AG09309 (cell line): ENCODE measurements around the gene PRKCA.

ENCODE experiments used
- DNase-seq: peaks from one replicate; pipeline ENCODE4 v3.0.0-alpha.2; 2010; ENCODE audit warnings: low read depth
- H3K4me3 ChIP-seq: 2 replicates; pipeline ENCODE4 v1.5.1; 2011; ENCODE audit warnings: mild to moderate bottlenecking, low read depth, low read length, moderate library complexity; ENCODE audit not compliant: control insufficient read depth
- CTCF ChIP-seq: IDR thresholded peaks from 2 replicates; pipeline ENCODE4 v1.5.1; 2011; ENCODE audit warnings: mild to moderate bottlenecking, low read depth, low read length, inconsistent platforms; ENCODE audit not compliant: insufficient read depth, control insufficient read depth; ENCODE audit errors: missing control alignments

PRKCA gene

DNA sequence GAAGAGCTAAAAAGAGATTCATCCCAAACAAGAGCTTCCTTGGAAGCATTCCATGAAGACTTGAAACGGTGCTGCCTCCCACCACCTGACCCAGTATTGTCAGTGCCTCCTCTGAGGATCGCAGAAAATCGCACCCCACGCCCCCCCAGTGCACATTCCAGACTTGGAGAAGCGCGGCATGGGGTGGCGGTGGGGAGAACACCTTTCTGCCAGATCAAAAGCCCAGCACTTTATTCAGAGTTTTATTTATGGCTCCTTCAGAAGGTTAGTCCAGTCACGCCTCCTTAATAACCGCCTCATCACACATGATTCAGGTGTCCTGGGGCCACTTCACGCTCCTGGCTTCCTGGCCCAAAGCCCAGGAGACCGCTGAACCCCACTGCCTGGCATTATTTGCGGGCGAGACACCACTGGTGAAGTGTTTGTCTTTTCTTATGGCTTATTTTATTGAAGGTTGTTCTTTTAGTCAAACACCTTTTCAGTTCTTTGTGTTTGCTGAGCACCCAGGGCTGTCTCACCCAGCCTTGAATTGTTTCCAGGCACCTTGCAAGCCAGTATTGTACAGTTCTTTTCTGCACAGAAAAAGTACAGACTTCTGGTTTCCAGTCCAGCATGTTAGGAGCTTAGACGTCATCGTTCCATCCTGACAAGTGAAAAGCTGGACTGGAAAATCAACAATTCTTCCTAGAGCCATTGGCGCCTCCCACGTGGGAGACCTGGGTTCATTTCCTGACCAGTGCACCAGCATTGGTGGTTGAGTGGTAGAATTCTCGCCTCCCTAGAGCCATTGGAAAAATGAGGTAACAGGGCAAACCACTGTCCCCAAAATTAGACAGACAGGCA is 452.9 kb downstream of the PRKCA start:
- TF ChIP-seq CTCF: no peak
- H3K4me3 ChIP-seq: no peak overlapping the region
- no peak for DNase-seq

DNA sequence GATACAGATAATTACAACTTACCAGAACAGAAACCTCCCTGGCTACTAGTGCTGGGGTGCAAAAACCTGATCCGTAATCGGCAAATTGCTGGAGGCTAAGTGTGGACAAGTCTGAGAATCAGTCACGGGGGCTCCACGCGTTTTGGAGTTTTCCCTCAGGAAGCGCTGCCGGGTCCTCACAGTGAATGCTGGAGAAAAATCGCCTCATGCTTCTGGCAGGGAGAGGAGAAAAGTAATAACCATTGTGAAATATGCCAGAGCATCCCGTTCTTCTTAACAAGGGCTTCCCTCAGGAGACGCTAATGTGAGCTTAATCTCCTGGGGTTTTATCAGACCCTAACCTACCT is 453.5 kb downstream of the PRKCA start:
- TF ChIP-seq CTCF: no peak
- no peak overlapping the region for H3K4me3 ChIP-seq
- DNase-seq: no peak

- DNase-seq: no peak
- H3K4me3 ChIP-seq: no peak overlapping the region
- no peak for TF ChIP-seq CTCF
Measured at GRCh38 chr17:66760324-66760723, 457.9 kb downstream of the PRKCA start.

GRCh38 chr17:66762276-66762675 is 459.9 kb downstream of the PRKCA start:
- DNase-seq: no peak
- TF ChIP-seq CTCF: no peak
- H3K4me3 ChIP-seq: no peak overlapping the region

GRCh38 chr17:66763056-66763455 is 460.6 kb downstream of the PRKCA start:
- H3K4me3 ChIP-seq: no peak overlapping the region
- TF ChIP-seq CTCF: no peak
- no peak for DNase-seq

GRCh38 chr17:66764506-66764905 is 462.1 kb downstream of the PRKCA start:
- TF ChIP-seq CTCF: no peak
- H3K4me3 ChIP-seq: no peak overlapping the region
- DNase-seq: no peak
